Caco-2 (cell line): ENCODE measurements around the gene IGFLR1. TPM values are rescaled to one million over a fixed set of nuclear protein-coding genes. Genes with fewer than 3 reads are reported as not detected.

Source experiments
- BruUV-seq: library from RNA; stranded (reverse); fragments of 400-500 nt; replicated peaks from 2 replicates; lab custom pipeline; 2021; lab: Mats Ljungman, UMichigan
- CTCF ChIA-PET: fragments of 300-600 bp; sonication (Branson Sonifier 250); formaldehyde crosslinking; loops from one replicate; lab custom pipeline; 2022; ENCODE audit warnings: antibody characterized with exemption; lab: Charles Lee
- POLR2A ChIA-PET: fragments of 300-600 bp; sonication (Branson Sonifier 250); formaldehyde crosslinking; loops from one replicate; lab custom pipeline; 2022; ENCODE audit warnings: antibody characterized with exemption; lab: Charles Lee
- DNase-seq, 2 experiments: peaks; one replicate each; pipeline versions ENCODE4 v3.0.0 to v3.0.0-alpha.2; 2020 to 2022
- H3K27me3 ChIP-seq: replicated peaks from 2 replicates; pipeline ENCODE4 v1.6.0; 2011; ENCODE audit warnings: low read length; ENCODE audit not compliant: control insufficient read depth, insufficient read depth
- H3K36me3 ChIP-seq: 2 replicates; pipeline ENCODE4 v1.5.1; 2011; ENCODE audit warnings: low read length; ENCODE audit not compliant: control insufficient read depth, insufficient read depth
- H3K4me1 ChIP-seq: fragments of 250-450 bp; sonication (Bioruptor Pico); 2 replicates; pipeline ENCODE4 v1.5.1; 2020; ENCODE audit warnings: mild to moderate bottlenecking
- H3K4me3 ChIP-seq: 2 replicates; pipeline ENCODE4 v1.5.1; 2011; ENCODE audit warnings: low read depth, mild to moderate bottlenecking, control low read depth, low read length
- H3K9me3 ChIP-seq: fragments of 250-450 bp; sonication (Bioruptor Pico); 2 replicates; pipeline ENCODE4 v1.5.1; 2020; ENCODE audit warnings: mild to moderate bottlenecking, moderate library complexity
- H3K27ac Mint-ChIP-seq: one replicate; pipeline ENCODE4 v1.8.0; 2022; ENCODE audit warnings: mixed read lengths; ENCODE audit not compliant: unreplicated experiment
- H3K27me3 Mint-ChIP-seq: one replicate; pipeline ENCODE4 v1.8.0; 2022; ENCODE audit warnings: mixed read lengths; ENCODE audit not compliant: insufficient read depth, unreplicated experiment
- H3K36me3 Mint-ChIP-seq: one replicate; pipeline ENCODE4 v1.8.0; 2022; ENCODE audit warnings: mild to moderate bottlenecking, mixed read lengths; ENCODE audit not compliant: insufficient read depth, unreplicated experiment
- H3K4me1 Mint-ChIP-seq: one replicate; pipeline ENCODE4 v1.8.0; 2022; ENCODE audit warnings: low read depth, mixed read lengths; ENCODE audit not compliant: unreplicated experiment
- H3K4me3 Mint-ChIP-seq: one replicate; pipeline ENCODE4 v1.8.0; 2022; ENCODE audit warnings: mild to moderate bottlenecking, moderate library complexity, mixed read lengths; ENCODE audit not compliant: unreplicated experiment
- H3K9me3 Mint-ChIP-seq: one replicate; pipeline ENCODE4 v1.8.0; 2022; ENCODE audit warnings: mixed read lengths; ENCODE audit not compliant: unreplicated experiment
- CTCF ChIP-seq, 2 experiments: fragments of 200-600 bp in 1 of 2; IDR thresholded peaks; 1 replicate in 1 of 2; 2 replicates in 1 of 2; pipeline versions ENCODE4 v1.5.1 to v1.8.0; 2011 to 2022; ENCODE audit warnings: antibody characterized with exemption in 1 of 2, control low read depth in 1 of 2, inconsistent platforms in 1 of 2, low read depth in 1 of 2, low read length in 1 of 2, mild to moderate bottlenecking in 1 of 2, moderate library complexity in 1 of 2; ENCODE audit not compliant: insufficient read depth in 1 of 2, severe bottlenecking in 1 of 2, unreplicated experiment in 1 of 2
- intact Hi-C: fragments of 100-400 bp; cut with micrococcal nuclease; formaldehyde crosslinking; loops from one replicate; pipeline ENCODE4 v1.10.0; 2022; ENCODE audit not compliant: unreplicated experiment
- total RNA-seq: library from RNA; stranded (reverse); gene quantifications from 2 replicates; pipeline ENCODE4 v1.2.3, GENCODE V29; 2022

Gene IGFLR1
- total RNA-seq, 1 experiment from 2014 or later = 11.3 TPM

- no peak for TF ChIP-seq CTCF (IDR thresholded peaks at IDR 0.05; ENCODE audit: insufficient read depth in 1 of 2, low read depth in 1 of 2, low read length in 1 of 2, severe bottlenecking in 1 of 2, unreplicated experiment in 1 of 2)
- H3K4me1 Mint-ChIP-seq = peaks cover 28% of the 10 kb centered on the region
- H3K27ac Mint-ChIP-seq = peak within 1 kb of the TSS; percentile 98
- no peaks in the 10 kb centered on the region for H3K27me3 ChIP-seq
- BruUV-seq = TSS peak; percentile 64
- ChIA-PET POLR2A (interaction anchor here (0.5 to 1.0 kb wide), 7 partner anchors 9 to 269 kb away, joined by 3 to 19 read pairs (median 3); partner anchors contain the start of gene ALKBH6), CTCF (interaction anchor here (0.7 to 1.9 kb wide), 6 partner anchors 9 to 235 kb away, joined by 4 to 12 read pairs (median 6); no protein-coding TSS in a partner anchor)
- intact Hi-C loops = loop anchor here (1.0 to 2.0 kb wide), 2 partner anchors 75 to 186 kb away; no protein-coding TSS in a partner anchor
- H3K27me3 Mint-ChIP-seq = no peaks in the 10 kb centered on the region
- H3K4me3 ChIP-seq = peak within 1 kb of the TSS; percentile 81
- no peaks in the 10 kb centered on the region for H3K9me3 ChIP-seq
- peak within 1 kb of the TSS; percentile 93 for H3K4me3 Mint-ChIP-seq
- peaks cover 7% of the 10 kb centered on the region for H3K4me1 ChIP-seq
- no peaks in the 10 kb centered on the region for H3K9me3 Mint-ChIP-seq
- DNase-seq = peak; percentile 98
- peaks cover 61% of the 10 kb centered on the region for H3K36me3 Mint-ChIP-seq
- H3K36me3 ChIP-seq = no peaks in the 10 kb centered on the region
These were observed 3.3 kb upstream of the IGFLR1 start, which contains the start of the genes PSENEN and U2AF1L4 for GRCh38 chr19:35745328-35746086. Gene PSENEN, plus strand, starts transcription at chr19:35745651. Its CDS starts 280 bp downstream, at chr19:35745931. Gene U2AF1L4, minus strand, starts transcription at chr19:35745418. Its CDS starts 27 bp downstream, at chr19:35745391.

- H3K36me3 Mint-ChIP-seq = peaks cover 60% of the 10 kb centered on the region
- Histone ChIP-seq H3K4me3 (peak overlapping the region; percentile 81), H3K4me1 (peaks cover 10% of the 10 kb centered on the region), H3K9me3 (no peaks in the 10 kb centered on the region), H3K36me3 (no peaks in the 10 kb centered on the region), H3K27me3 (no peaks in the 10 kb centered on the region)
- no peaks in the 10 kb centered on the region for H3K9me3 Mint-ChIP-seq
- BruUV-seq = TSS peak; percentile 81
- intact Hi-C loops = loop anchor here (1.0 to 2.0 kb wide), 2 partner anchors 76 to 187 kb away; no protein-coding TSS in a partner anchor
- H3K27me3 Mint-ChIP-seq = no peaks in the 10 kb centered on the region
- ChIA-PET CTCF (interaction anchor here (0.7 to 1.9 kb wide), 6 partner anchors 8 to 234 kb away, joined by 4 to 12 read pairs (median 6); no protein-coding TSS in a partner anchor), POLR2A (interaction anchor here (0.5 to 1.0 kb wide), 7 partner anchors 8 to 269 kb away, joined by 3 to 19 read pairs (median 4); partner anchors contain the start of genes ALKBH6 and SYNE4)
- H3K27ac Mint-ChIP-seq = peak overlapping the region; percentile 98
- H3K4me1 Mint-ChIP-seq = peaks cover 26% of the 10 kb centered on the region
- peak; percentile 36 to 55 for TF ChIP-seq CTCF (IDR thresholded peaks at IDR 0.05; ENCODE audit: insufficient read depth in 1 of 2, low read depth in 1 of 2, low read length in 1 of 2, severe bottlenecking in 1 of 2, unreplicated experiment in 1 of 2)
- DNase-seq = peak; percentile 97 to 98
- H3K4me3 Mint-ChIP-seq = peak overlapping the region; percentile 93
These were observed 2.4 kb upstream of the IGFLR1 start for GRCh38 chr19:35744430-35745327.
